ENCODE results near the gene SPATS2.

SPATS2 gene

GRCh38 chr12:49556391-49557186 lies 189.3 kb downstream of the SPATS2 start:
- no peak for TF ChIP-seq CTCF (IDR thresholded peaks at IDR 0.05; ENCODE audit: low read depth, low read length, missing control alignments)
- DNase-seq (ENCODE audit: extremely low read depth, low read depth): no peak

GRCh38 chr12:49557187-49557916 lies 190.1 kb downstream of the SPATS2 start:
- DNase-seq (ENCODE audit: extremely low read depth, low read depth): no peak
- TF ChIP-seq CTCF (IDR thresholded peaks at IDR 0.05; ENCODE audit: low read depth, low read length, missing control alignments): no peak

More at GRCh38 chr12:49556391-49557186, 189.3 kb downstream of the SPATS2 start:
- no peak overlapping the region for H3K4me3 ChIP-seq (replicated peaks; ENCODE audit: low read depth, low read length)

GRCh38 chr12:49557917-49558215 lies 190.6 kb downstream of the SPATS2 start:
- no peak for DNase-seq (ENCODE audit: extremely low read depth, low read depth)
- no peak overlapping the region for H3K4me3 ChIP-seq (replicated peaks; ENCODE audit: low read depth, low read length)
- TF ChIP-seq CTCF (IDR thresholded peaks at IDR 0.05; ENCODE audit: low read depth, low read length, missing control alignments): peak; percentile 24

More at GRCh38 chr12:49557187-49557916, 190.1 kb downstream of the SPATS2 start:
- no peak overlapping the region for H3K4me3 ChIP-seq (replicated peaks; ENCODE audit: low read depth, low read length)

- TF ChIP-seq CTCF (IDR thresholded peaks at IDR 0.05; ENCODE audit: low read depth, low read length, missing control alignments): no peak
- no peak overlapping the region for H3K4me3 ChIP-seq (replicated peaks; ENCODE audit: low read depth, low read length)
- no peak for DNase-seq (ENCODE audit: extremely low read depth, low read depth)
Measured at GRCh38 chr12:49558526-49558925, 191.3 kb downstream of the SPATS2 start.

- no peak overlapping the region for H3K4me3 ChIP-seq (replicated peaks; ENCODE audit: low read depth, low read length)
- DNase-seq (ENCODE audit: extremely low read depth, low read depth): no peak
- no peak for TF ChIP-seq CTCF (IDR thresholded peaks at IDR 0.05; ENCODE audit: low read depth, low read length, missing control alignments)
Measured at GRCh38 chr12:49559011-49559675, 191.9 kb downstream of the SPATS2 start.

- DNase-seq (ENCODE audit: extremely low read depth, low read depth): no peak
Measured at GRCh38 chr12:49560695-49561094, 193.4 kb downstream of the SPATS2 start.

More at GRCh38 chr12:49560695-49561094, 193.4 kb downstream of the SPATS2 start:
- no peak overlapping the region for H3K4me3 ChIP-seq (replicated peaks; ENCODE audit: low read depth, low read length)
- no peak for TF ChIP-seq CTCF (IDR thresholded peaks at IDR 0.05; ENCODE audit: low read depth, low read length, missing control alignments)

Measured in HFF-Myc (cell line).